HG03457 (cell line): Measurements from ENCODE around the gene GNS.
A peak's percentile ranks its signal among the peaks of the same experiment; 100 is the strongest.

Source experiments
- ATAC-seq: cut with Tn5 transposase; IDR thresholded peaks from one replicate; pipeline ENCODE4 v1.9.1; 2021; ENCODE audit warnings: moderate number of reproducible peaks; ENCODE audit not compliant: unreplicated experiment

Gene GNS

DNA sequence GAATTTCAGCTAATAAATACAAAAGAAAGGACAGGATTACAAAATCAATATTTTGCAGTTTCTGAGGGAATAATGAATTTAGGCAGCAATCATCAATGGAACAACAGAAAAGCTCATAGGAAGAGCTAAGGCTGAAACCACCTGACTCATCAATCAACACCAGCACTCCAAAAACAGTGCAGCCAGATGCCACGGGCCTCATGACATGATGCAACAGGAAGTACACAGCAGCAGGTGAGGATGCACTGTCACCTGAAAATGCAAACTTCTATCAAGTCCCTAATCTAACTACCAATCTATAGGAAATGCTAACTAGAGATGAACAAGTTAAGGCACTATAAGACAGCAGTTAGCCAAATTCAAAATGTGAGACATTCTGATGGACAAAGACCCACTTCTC is 21.7 kb downstream of the GNS start:
- no peak for ATAC-seq

DNA sequence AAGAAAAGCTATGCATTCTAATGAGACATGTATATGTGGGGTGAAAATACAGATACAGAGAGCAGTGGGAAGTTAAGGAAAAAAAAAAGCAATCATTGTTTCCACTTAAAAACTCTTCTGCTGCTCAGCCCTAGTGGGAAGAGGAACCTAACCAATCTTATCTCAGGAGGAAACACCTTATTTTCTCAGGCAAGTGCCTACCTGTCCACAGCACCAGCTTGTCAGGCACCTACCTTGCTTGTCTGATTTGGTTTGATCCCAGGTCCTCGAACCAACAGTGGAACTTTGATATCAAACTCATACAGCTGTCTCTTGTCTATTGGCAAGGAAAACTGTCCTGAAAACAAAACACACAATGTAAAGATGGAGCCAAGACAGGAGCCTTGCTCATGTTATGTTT is 22.4 kb downstream of the GNS start:
- no peak for ATAC-seq

DNA sequence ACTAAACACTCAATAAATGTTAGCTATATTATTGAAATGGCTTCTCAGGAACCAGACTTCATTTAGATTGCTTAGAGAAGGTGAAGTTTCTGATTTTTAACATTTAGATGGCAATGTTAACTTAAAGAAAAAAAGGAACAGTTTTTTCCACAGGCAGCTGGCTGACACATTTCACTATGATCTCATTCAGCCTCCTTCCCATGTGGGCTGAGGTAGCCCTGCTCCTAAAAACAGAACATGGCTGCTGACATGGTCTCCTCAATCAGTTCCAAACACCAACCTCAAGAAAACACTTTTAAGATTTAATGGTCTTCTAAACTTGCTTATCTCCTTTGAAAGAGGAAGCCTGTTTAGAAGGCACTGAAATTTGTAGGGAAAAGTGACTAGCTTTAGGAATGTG is 23.8 kb downstream of the GNS start:
- ATAC-seq: no peak

DNA sequence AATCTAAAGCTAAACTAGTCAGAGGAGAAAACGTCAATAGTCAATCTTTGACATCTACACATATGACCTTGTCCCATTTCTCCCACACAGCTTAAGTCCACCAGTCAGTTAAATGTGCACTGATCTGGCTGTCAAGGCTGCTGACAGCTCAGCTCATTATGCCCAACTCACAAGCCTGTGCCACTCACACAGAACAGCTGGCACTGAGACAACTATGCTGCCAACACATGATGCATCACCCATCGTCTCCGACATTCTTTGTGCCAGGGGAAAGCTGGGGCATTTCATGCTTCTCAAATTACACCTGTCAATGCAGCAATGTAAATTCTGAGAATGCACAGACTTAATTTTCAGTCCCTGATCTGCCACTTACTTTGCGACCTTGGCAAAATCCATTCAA is 25.3 kb downstream of the GNS start:
- ATAC-seq: no peak

DNA sequence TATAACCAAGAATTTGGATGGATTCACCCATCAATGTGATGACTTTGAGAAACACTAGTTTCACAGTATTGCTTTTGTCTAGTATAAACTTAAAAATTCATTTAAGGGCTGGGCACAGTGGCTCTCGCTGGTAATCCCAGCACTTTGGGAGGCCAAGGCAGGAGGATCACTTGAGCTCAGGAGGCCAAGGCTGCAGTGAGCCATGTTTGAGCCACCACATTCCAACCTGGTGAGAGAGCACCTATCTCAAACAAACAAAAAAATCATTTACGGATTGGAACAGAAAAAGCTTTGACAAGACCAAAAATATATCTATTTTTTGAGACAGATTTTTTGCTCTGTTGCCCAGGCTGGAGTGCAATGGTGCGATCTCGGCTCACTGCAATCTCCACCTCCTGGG is 27.5 kb downstream of the GNS start:
- no peak for ATAC-seq

DNA sequence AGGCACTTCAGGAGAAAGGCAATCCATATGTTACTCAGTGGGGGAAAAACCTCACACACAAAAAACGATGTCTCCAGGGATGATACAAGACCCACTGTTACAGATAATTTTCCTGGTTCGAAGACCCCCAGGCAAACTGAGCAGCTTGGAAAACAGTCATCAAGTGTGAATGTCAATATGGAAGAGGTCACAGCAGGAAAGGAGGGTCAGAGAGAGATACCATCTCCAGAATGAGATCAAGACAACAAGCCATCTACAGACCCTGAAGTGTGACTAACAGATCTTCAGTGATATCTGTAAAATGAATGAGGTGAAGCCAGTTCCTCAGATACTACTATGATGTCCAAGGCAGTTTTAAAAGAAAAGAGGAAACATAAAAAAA is 28.6 kb downstream of the GNS start:
- no peak for ATAC-seq

DNA sequence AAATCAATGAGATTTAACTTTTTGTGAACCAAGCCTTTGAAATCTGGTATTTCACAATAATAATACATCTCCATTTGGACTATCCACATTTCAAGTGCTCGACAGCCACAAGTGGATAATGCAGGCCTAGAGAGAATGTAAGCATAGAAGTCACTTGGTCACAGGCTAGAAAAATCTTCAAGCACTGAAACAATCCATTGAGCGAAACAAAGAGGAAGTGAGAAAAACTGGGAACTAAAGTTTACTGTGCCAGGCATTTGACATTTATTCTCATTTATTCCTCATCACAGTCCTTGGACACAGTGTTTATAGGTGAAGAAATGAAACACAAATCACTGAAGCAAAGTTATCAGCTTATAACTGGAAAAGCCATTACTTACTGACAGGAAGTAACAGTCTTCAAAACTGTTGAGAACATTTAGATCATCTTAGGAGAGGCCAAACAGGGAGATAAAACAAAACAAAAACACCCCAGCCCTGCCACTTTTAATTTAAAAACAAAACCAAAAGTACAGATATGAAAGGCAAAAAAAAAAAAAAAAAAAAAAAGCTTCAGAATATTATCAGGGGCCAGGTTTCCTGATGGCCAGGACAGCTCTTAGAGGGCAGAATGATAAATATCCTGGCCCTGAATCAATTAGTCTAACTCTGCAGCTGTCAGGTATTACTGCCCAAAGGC is 29.2 kb downstream of the GNS start:
- peak; percentile 42 for ATAC-seq

DNA sequence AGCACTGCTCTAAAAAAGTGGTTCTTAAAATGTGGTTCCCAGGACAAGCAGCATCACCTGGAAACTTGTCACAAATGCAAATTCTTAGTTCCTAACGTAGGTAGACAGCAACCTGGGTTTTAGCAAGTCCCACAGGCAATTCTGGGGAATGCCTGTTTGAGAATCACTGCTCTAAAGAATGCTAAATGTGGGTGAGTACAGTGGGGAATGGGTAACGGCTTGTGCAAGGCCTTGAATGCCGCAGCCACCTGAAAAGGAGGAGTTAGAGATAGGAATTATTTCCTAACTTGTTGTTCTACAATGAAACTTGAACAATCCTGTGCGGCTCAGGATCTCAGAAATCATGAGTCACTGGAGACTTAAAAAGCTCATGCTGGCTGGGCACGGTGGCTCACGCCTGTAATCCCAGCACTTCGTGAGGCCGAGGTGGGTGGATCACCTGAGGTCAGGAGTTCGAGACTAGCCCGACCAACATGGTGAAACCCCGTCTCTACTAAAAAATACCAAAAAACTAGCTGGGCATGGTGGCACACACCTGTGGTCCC is 34.9 kb downstream of the GNS start:
- no peak for ATAC-seq

DNA sequence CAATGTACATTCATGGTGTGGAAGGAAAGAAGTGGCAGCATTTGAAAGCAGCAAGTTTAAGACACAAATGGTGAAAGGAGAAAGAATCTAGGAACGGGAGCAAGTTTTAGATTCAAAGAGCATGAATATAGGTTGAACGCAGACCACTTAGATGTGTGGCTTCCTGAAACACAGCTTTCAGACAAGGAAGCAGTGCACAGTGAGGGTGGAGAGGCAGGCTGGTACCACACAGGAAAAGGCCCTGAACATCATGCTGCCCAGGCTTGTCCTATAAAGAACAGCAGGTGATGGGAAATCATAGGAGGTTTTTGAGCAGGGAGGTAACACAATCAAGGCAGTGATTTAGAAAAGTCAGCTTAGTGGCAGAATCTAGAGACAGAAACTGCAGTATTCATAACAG is 35.6 kb downstream of the GNS start:
- no peak for ATAC-seq

DNA sequence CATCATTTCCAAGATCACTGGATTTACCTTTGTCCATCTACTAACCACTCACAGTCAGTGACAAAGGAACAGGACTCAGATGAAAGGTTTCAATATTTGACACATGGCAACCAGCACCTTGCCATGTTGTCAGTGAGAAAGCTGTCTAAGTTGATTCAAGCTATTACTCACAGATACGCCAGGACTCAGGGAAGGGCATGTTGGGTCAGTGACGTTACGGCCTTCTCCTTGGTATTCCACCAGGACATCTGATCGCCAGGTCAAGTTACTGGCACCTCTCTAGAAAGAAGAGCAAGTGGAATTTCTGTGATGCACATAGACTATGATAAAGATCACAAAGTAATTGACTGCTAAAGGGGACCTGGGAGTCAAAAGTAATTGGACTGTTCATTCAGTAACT is 36.4 kb downstream of the GNS start:
- no peak for ATAC-seq

DNA sequence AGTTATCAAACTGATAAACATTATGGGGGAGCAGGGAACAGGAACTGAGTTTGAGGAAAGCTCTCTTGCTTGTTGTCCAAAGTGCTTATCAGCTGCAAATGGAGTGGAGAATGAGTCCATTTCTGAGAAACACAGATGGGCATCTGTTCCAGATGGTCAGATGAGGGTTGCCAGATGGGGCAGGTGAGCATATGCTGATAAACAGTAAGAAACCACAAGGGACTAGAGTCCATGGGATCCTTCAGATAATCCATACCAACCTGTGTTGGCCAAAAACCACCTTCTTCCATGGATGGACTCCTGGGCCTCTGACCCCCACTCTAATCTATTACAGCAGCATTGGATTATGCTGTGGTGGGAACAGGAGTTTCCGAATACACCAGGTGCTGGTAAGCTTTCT is 38.3 kb downstream of the GNS start:
- ATAC-seq: no peak

DNA sequence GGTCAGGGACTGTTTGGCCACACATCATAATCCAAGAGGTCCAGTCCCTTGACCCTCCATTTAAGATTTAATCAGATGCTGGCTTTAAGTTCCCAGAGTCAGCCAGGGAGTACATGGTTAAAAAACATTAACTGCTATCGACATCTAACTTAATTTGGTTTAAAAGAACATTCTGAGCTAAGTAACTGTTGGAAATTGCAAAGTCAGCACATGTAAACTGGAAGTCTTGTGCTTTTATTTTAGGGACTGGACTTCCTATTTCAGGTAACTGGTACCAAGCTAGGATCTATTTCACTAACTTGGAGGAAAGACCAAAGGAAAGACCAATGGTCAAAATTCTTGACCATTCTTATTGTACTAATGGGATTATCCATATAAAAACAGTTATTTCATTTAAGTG is 40.6 kb downstream of the GNS start:
- ATAC-seq: no peak

DNA sequence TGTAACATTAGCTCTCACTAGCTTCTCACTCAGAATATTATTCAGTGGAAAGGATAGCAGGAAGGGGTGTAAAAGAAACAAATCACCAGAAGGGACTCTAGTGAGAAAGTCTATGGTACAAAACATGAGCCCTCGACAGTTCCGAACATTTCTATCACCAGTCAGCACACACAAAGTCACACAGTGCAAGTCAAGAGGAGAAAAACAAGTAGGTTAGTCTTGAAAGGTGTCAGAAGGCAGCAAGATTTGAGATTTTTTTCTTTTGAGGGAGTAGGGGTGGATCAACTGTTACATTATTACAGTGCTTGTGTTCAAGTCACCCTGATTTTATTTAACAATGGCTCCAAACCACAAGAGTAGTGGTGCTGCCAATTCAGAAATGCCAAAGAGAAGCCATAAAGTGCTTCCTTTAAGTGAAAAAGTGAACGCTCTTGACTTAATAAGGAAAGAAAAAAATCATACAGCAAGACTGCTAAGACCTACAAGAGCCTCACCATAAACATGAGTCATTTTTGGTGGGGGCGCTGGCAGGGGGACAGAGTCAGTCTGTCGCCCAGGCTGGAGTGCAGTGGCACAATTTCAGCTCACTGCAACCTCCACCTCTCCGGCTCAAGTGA is 42.3 kb downstream of the GNS start:
- ATAC-seq: no peak

DNA sequence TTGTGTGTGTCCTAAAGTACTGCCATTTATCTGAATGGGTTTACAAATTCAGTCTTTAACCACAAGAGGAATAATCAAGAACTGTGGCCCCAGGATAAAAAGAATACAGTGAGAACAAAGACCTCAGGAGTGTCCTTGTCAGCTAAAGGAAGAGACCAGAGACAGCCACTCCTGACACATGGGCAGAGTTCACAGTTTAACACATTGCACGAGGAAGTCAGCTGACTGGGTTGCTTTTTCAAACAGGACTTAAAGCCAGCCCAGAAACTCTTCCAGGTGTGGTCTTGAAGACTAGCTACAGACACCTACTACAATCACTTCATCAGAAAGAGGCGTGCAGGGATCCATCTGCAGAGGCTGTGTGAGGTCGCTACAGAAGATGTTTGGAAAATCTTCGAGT is 42.8 kb downstream of the GNS start:
- no peak for ATAC-seq

DNA sequence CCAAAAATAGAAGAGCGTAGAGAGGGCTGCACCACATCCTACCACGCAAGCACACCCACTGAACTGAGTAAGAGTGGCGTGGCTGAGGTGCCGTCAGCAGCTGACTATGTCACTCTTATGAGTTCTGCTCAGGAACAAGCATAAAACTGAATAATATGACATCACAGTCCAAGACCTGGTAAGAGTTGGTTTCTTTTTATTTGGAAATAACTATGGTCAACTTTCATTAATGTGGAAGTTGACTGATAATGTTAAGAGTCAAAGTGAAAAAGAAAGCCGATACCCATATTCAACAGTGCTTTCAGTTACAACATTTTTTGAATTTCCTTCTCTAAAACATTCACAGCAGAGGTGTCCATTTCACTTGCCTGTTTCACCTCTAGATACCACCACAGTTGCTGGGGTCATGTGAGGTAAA is 44.6 kb downstream of the GNS start:
- peak; percentile 63 for ATAC-seq

DNA sequence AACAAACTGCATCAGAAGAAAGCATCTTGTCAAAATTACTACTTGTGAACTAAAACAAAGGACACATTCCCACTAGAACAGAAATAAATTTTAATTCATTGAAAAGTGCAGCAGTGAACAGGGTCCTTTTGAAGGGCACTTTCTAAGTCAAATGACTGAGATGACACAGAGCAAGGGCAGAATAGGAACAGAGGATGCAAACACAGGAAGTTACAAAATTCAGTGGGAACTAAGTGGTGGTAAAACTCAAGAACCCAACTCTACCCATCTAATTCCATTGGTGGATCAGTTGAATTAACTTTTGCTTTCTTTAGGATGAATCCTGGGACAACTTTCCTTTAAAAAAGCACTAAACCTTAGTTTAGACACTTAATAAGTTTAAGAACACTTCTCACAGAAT is 45.8 kb downstream of the GNS start:
- no peak for ATAC-seq

DNA sequence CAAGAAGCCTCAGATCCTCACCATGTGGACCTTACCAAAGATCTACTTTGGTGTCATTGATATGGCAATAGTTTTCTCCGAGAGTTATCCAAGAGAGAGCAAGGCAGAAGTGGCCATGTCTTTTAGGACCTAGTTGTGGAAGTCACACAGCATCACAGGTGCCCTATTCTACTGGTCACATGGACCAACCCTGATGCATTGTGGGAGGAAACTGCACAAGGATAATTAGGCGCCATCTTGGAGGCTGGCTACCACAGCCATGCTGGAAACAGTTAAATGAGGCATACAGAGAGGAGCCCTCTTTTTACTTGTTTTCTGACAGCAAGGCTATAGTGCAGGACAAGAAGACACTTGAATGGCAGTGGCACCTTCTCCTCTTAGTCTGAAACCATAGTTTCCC is 49.8 kb downstream of the GNS start:
- ATAC-seq: no peak

DNA sequence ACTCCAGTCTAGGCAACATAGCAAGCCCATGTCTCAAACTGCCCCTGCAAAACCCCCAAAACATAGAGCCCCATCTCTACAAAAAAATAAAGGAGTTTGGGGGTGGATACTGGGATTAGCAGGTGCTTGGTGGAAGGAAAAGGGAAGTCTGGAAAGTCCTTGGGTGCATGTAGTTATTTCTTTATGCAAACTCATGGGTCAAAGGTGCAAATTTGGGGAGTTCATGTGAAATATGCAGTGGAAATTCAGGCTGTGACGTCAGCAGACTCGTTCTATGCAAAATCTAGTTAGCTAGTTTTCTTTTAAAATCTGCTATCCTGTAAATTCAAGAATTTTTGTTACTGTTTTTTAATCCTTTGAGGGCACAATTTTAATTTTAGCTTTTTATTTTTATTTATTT is 51.3 kb downstream of the GNS start:
- no peak for ATAC-seq

DNA sequence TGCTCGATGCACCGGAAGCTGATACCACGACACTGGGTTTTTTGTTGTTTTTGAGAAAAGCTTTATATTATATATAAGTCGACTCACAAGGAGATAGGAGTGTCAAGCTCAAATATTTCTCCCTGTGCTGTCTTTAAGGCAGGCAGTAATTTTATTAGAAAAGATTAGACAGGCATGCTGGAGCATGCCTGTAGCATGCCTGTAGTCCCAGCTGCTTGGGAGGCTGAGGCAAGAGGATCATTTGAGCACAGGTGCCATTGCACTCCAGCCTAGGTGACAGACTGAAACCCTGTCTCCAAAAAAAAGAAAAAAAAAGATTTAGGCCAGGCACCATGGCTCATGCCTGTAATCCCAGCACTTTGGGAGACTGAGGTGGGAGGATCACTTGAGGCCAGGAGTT is 51.8 kb downstream of the GNS start:
- no peak for ATAC-seq

DNA sequence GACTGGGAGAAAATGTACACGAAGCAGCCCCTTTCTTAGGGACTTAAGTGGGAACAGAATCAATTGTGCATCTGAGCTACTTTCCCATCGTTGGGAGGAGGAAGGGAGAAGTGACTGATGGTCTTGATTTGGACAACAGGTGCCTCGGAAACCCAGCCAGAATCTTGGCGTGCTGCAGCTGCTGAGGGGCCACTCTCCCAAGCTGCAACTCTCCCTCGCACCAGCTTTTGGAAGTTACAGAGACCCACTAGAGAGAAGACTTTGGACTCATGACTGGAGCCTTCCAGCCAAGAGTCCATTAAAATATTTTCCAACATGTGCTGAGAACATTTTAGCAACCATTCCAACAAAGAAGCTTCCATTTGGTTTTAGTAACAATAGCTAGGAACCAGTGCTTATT is 52.3 kb downstream of the GNS start:
- ATAC-seq: no peak

DNA sequence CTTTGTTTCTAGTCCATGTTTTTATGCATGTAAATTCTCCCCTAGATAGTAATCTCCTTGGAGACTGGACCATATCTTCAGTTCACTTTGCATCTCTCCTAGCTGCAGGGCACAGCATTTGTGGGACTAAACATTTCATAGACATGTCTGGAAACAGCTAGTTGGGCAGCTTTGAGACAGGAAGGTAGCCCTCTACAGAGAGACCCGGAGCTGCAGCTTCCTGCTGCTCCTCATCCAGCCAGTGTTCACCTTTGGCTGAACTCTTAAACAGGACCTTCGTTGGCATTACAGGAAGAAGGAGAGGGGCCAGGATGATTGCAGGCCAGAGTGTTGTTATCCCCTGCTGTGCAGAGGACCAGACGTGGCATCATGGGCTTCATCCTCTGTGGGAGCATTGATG is 52.9 kb downstream of the GNS start:
- ATAC-seq: no peak

DNA sequence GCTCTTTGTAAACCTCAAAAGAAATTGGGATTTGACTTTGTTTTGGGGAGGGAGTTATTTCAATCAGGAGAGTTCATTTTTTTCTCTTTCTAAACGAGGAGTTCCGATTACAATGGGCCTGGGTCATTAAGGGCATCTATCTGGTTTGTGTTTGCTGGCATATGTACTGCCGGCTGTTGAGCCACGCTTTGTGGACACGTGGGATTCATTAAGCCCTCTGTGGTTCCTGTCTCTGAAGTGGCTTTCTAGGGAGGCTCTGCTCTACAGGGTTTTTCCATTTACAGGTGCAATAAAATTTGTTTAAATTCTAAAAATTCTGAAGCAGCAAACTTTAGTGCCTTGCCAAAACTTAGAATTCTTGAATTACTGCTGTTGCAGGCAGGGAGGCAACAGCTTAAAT is 57.9 kb downstream of the GNS start:
- no peak for ATAC-seq

DNA sequence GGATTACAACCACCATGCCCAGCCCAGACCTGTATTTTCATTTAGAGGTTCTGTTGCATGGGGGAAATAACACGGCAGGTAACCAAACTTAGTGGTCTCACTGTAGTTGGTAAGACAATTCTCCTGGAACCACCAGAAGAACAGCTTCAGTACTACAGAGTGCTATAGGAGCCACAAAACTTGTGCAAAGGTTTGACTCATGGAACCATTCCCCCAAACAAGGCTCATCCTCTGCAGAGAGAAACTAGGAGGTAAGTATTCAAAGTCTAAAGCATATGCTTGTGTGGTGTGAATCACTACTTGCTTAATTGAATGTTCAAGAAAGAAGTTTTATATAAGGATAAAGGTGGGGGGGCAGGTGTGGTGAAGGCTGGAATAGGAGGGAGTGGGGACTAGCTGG is 58.7 kb downstream of the GNS start:
- ATAC-seq: no peak
